Dermis blood vessel endothelial cell (primary cell): ENCODE data around the gene ATL2. TPM values are rescaled to one million over a fixed set of nuclear protein-coding genes. Genes with fewer than 3 reads are reported as not detected.
A peak's percentile ranks its signal among the peaks of the same experiment; 100 is the strongest.
"Not testable (repeated sequence)": the region's sequence is repeated elsewhere in the genome, so short reads cannot be mapped to it uniquely, and the experiment has no call there.

Source experiments
- DNase-seq: peaks from one replicate; pipeline ENCODE4 v3.0.0; 2010
- total RNA-seq: library from RNA; depleted of rRNA; stranded (reverse); fragments of >200 nt; gene quantifications from 2 replicates; pipeline ENCODE4 v1.2.3, GENCODE V29; 2014

The ATL2 gene
- total RNA-seq, 1 donor from 2014 or later, result 129 TPM

DNA sequence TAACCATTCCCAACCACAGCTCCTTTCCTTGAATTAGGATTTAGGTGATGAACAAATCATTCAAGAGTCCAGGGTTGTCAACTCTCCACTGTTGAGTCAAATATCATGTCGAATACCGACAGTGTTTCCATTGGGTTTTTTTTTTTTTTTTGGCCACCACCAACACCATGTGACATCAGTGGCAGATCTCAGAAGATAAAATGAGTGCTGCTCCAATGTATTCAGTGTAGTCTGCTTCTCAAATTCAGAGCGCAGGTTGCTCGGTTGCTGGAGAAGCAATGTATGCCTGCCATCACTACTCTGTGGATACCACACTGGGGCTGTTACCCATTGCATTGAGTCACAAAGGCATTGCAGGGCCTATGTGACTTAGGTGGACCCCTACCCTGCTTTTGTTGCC is 10.8 kb upstream of the ATL2 start:
- DNase-seq, result no peak

DNA sequence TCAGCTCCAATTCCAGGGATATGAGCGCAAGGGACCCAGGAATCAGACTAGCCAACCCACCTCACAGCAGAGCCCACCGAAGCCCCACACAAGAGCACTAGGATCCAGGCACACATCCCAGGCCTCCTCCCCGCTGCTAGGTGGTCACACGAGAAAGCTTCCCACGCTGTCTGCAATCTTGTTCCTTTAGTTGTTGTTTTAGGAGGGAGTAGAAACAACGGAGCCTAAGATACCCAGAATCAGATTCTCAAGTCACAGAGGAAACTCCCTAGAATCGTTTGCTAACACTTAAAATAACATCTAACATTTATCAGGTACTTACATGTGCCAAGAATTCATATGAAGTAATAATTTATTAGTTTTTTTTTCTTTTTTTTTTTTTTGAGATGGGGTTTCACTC is 9.7 kb upstream of the ATL2 start:
- DNase-seq, result no peak

DNA sequence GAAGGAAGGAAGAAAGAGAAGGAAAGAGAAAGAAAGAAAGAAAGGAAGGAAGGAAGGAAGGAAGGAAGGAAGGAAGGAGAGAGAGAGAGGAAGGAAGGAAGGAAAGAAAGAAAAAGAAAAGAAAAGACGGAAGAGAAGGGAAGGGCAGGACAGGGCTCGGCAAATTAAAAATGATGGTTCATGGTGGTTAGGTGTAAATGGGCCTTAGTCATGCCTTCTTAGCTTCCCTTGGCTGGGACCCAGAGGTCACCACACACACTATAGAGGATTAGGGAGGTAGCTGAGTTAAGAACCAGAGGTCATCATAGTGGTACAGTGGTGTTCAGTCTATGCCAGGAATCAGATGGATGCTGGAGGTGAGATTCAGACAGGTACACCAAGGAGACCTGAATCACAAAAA is 9.3 kb upstream of the ATL2 start:
- no peak for DNase-seq

DNA sequence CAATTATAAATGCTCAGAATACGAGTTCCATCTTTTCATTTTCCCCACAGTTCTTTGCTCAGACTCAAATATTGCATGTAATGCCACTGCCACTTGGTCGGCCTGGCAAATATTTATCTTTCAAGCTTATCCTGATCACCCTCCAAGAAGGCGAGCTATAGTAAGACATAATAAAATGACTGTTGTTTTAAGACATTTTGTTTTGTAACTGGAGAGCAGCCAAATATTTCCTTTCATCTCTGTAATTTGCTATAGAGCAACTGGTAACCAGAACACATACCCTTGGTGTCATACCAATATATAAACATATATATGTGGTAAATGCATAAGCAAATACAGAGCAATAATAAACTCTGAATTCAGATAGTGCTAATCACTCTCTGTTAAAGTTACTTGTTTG is 7.3 kb upstream of the ATL2 start:
- no peak for DNase-seq

DNA sequence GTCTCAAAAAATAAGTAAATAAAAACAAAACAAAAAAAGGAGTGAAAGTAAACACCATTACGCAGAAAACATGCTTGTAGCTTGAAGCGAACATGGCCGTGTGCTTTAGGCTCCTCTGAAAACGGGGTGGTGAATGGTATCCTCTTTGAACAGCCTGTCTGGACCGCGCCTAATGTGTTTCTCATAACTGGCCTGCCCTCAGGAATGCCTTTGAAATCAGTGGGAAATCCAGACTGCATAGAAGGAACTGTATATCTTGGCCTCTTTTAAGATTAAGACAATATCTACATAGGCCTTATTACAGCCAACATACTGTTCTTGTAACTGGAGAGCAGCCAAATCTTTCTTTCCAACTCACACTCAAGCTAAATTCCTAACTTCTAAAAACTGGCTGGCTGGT is 6.7 kb upstream of the ATL2 start:
- DNase-seq, result not testable (repeated sequence)

DNA sequence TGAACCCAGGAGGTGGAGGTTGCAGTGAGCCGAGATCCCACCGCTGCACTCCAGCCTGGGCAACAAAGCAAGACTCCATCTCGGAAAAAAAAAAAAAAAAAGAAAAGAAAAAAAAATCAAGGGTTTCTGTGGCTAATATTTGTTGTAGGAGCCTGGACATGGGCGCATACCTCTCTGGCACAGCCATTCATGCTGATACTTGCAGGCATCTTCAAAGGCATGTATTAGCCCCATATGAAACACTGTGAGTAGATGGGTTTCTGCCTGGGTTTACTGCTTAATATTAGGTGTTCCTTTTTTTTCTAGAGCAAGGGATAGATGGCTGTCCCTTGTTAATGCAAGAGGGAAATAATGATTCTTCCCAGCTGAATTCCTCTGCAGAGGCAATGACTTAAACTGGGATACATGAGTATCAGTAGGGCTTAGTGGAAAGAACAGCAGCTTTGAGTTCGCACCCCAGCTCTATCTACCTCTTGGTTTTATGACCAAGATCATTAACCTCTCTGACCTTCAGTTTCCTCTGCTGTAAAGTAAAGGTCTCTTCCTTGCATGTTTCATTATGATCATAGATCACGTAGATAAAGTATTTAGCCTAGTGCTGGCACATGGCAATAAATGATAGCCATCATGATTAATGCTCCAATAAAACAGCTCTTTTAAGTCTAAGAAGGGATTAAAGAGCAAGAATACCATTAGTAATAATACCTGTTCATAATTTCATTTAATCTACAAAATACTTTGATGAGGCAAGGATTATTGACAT is 4.5 kb upstream of the ATL2 start:
- DNase-seq, result no peak

DNA sequence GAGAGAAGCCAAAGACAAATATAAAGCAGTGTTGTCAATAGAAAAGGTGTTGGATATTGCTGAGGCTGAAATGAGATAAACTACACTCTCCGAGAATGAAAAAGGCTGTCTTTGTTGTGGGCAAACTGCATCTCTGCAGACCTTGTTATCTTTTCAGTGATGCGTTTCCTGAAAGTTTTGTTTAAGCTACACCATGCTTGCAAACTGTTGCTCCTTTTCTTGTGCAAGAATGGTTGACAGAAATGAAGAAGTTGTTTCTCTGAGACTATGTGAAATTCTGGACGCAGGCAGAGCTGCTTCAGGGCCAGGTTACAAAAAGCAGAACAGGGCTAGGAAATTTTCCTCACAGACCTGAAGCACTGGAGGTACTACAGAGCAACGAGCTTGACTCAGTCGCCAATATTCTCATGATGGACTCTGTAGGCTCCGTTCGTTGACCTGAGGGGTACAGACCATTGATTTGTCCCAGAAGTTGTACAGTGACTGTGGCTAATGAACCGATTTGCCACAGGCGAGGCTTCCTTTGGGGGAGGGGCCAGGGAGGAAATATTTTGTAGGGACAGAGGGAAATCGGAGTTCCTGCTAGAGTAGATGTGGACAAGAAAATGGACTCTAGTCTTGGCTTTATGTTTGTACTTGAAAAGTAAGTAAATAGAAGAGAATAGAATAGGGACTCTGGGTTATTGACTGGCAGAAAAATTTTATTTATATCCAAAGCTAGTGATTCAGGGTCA is 3.5 kb upstream of the ATL2 start:
- DNase-seq, result no peak

DNA sequence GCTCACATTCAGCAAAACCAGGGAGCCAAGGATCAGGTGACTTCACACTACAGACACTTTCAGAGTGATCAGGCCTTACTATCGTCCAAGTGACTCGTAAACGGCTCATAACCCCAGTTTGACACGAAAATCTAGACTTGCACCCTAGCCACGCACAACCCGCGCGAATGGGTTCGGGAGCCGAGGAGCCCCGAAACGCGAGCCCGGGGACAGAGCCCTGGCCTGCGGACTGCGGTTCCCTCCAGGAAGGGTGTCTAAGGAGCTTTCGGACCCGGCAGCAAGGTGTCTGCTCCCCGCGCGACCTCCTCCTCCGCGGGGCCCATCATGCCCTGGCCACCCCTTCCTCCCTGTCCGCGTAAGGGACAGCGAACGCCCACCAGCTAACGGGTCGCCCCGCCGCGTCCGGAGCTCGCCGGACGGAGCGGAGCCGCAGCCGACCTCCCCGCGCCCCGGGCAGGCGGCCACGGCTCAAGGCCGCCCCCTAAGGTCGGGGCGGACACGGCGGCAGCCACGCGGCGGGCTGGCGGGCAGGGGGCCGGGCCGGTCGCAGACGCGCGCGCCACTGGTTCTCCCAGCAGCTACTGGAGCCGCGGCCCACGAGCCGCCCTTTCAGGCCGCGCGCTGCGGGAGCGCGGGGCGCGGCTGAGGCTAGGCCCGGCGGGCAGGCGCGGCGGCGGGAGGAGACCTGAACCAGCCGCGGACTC is 575 bp downstream of the ATL2 start:
- DNase-seq, result peak; percentile 87

DNA sequence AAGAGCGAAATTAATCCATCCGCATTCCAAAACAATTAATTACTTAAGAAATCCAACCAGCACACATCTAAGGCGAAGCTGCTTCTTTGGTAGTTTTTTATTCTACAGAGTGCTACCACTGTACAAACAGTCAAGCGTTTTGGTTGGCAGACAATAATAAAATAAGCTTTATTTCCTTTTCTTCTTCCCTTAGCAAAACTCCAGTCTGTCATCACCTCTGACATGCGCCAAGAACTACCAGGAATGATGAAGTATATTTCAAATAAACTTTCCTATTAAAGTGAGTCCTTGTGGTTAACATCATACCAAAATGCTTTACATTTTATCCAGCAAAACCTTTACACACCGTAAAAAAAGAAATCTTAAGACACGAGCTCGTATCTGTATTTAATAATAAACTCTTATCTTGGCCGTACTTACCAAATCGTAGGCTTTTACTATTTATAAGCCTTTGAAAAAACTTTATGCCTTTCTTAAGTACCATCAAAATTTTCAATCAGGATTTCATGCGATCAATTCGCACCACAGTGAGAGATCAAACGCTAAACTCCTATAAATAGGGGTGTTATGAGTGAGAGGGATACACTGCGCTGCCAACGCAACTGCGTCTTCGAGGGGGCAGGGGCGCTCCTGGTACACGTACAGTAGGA is 1.3 kb downstream of the ATL2 start:
- DNase-seq, result peak; percentile 51

DNA sequence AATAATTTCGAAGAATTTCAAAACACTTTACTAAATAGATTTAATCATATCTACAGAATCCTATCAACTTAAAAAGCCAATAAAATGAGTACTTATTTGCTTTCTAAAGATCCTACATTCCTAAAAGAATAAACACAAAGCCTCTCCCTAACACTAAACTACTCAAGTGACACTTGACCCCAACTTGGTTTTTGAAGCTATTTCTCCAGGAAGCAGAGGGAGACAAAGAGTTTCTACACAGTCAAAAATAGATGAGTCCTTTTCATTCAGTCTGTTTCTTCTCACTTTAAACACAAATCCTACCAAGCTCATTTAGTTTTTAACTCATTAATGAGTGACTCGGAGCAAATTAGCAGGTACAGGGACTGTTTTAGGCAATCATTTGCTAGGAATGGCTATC is 2.1 kb downstream of the ATL2 start:
- peak; percentile 23 for DNase-seq

DNA sequence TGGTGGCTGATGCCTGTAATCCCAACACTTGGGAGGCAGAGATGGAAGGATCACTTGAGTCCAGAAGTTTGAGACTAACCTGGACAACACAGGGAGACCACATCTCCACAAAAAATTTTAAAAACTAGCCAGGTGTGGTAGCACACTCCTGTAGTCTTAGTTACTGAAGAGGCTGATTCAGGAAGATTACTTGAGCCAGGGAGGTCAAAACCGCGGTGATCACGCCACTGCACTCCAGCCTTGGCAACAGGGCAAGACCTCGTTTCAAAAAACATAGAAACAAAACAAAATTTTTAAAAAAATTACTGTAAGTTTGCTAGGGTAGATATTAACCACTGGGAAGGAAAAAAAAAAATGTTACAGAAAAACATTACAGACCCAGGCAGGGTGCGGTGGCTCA is 5.8 kb downstream of the ATL2 start:
- DNase-seq, result no peak

DNA sequence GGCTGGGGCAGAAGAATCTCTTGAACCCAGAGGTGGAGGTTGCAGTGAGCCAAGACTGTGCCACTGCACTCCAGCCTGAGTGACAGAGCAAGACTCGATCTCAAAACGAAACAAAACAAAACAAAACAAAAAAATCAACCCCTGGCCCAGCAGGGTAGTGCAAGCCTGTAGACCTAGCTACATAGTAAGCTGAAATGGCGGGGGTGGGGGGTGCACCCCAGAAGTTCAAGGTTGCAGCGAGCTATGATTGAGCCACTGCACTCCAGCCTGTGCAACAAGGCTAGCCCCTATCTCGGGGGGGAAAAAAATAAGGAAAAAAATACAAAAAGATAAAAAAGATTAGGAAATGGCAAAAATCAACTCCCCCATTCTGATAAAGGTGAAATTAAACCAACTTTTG is 6.4 kb downstream of the ATL2 start:
- DNase-seq, result no peak

DNA sequence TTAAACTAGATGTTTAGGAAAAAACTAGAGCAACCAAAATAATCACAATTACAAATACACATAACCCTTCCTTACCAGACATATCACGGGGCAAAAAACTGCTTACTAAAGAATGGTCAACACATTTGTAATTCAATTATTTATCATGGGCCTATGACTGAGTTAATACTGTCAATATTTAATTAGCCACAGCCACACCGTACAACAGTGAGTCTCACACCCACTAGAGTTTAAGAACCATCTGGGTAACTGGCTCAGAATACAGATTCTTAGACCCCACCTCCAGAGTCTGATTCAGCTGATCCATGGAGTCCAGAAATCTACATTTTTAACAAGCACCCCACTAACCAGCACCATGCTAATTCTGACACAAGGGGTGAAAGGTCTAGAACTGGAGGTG is 14.8 kb downstream of the ATL2 start:
- DNase-seq, result no peak

DNA sequence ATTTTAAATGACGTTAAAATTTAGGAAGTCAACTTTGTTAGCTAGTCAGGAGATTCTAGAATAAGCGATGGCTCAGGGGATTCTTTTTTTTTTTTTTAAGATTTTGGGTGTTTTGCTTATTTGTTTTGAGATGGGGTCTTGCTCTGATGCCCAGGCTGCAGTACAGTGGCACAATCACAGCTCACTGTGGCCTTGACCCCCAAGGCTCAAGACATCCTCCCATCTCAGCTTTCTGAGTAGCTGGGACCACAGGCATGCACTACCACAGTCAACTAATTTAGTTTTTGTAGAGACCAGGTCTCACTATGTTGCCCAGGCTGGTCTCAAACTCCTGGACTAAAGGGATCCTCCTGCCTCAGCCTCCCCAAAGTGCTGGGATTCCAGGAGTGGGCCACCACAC is 16.9 kb downstream of the ATL2 start:
- DNase-seq, result no peak

DNA sequence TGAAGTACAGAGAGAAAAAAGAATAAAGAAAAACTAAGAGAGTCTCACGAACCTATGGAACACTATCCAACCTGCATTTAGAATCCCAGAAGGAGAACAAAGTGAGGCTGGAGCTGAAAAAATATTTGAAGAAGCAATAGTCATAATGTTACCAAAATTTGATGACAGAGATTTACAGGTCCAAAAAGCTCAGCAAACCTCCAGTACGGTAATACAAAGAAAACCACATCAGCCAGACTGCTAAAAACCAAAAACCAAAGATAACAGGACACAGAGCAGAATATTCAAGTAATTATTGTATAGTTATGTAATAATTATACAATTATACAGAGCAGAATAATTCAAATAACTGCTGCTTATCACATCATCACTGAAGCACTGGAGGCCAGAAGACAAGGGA is 23.7 kb downstream of the ATL2 start:
- no peak for DNase-seq

DNA sequence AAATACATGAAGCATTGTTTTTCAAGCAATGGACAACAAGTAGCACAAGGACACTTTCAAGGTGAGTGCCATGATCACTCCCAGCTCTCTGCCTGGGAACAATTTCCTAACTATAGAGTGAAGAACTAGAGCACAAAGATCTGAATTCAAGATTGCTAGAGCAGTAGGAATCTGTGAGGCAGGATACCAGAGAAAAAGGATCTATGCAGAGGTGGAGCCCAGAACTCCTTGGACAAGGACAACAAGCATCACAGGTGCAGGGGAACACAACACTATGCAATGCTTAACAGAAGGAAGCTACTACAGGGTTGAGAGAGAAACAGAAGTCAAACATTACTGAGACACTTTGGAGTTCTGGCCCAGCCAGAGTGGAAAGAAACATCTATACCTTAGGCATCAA is 24.7 kb downstream of the ATL2 start:
- DNase-seq, result no peak

DNA sequence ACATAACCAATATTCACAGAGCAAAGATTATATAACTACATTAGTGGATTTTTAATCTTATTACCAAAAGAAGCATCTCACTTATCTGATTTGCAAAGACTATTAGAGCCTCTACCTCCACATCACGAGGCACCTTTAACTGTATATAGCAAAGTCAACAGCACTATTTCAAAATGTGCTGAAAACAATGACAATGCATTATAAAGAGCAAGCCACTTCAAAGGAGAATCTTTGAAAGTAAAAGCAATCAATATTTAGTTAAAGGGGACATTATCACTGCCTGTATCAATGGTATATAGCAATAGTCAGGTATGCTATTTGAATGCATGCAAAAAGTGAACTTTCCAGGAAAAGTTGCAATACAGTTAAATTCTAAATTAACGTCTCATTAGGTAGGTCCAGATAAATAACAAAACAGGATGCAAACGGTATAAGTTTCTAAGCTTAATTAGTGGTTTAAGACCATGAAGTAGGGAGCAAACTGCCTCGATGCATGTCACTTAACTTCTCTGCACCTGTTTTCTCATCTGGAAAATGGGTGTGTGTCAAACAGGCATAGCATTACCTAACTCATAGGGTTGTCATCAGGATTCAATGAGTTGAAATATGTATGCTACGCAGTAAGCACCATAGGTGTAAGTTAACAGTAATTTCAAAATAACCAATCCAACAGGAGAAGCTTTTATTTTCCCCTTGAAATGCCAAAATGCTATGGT is 31.6 kb downstream of the ATL2 start:
- no peak for DNase-seq

DNA sequence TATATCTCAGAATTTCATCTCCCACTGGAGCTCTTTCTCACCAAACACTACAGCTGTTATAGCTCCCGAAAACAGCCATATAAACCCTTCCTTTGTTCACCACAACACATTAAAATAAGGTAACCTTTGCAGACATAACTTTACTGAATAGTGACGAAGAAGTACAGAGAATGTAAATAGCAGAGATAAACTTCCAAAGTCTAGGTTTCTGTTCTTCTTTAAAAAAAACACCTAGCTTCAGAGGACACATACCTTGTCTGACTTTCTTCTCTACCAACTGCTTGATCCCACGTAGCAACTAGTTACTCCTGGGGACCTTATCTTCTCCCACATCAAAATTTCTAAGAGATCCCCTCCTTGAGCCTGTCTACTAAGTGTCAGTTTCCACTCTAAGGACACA is 32.3 kb downstream of the ATL2 start:
- DNase-seq, result no peak

DNA sequence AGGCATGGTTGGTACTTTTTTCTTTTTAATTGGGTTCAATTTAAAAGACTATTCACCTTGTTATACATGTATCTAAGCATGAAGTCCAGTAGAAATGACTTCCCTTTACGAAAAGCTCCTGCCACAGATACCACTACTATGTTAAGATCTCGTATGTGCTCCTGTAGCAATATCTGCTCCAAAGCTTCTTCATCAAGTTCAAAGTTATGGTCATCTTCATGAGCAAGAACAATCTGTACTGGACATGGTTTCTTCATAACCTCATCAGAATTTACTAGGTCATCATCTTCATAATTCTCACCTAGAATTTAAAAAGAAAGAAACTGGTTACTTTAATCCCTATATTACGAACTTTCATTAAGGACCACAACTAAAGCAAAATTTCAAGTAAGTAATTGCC is 33.9 kb downstream of the ATL2 start:
- DNase-seq, result no peak

DNA sequence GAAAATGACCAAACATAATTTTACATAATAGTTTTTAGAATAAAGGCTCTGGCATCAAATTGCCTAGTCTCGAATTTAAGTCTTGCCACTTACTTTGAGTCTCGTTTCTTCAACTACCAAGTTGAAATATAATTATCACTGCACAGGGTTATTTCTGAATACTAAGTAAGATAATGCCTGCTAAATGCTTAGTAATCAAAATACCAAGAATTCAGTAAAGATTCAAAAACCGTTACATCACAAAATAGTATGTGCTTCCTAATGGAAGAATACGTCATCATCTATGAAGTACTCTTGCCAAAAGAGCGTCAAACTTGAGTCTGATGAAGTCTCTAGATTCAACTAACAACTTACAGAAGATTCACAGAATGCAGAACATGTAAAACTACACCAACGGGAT is 40.5 kb downstream of the ATL2 start:
- no peak for DNase-seq

DNA sequence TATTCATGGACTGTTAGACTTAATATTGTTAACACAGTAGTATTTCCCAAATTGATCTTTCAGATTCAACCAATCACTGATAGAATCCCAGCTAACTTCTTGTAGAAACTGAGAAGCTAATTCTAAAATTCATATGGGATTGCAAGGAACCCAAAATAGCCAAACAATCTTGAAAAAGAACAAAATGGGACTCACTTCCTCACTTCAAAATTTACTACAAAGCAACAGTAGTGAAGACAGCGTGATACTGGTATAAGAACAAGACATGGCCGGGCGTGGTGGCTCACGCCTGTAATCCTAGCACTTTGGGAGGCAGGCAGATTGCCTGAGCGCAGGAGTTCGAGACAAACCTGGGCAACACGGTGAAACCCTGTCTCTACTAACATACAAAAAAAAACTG is 46.3 kb downstream of the ATL2 start:
- DNase-seq, result no peak

DNA sequence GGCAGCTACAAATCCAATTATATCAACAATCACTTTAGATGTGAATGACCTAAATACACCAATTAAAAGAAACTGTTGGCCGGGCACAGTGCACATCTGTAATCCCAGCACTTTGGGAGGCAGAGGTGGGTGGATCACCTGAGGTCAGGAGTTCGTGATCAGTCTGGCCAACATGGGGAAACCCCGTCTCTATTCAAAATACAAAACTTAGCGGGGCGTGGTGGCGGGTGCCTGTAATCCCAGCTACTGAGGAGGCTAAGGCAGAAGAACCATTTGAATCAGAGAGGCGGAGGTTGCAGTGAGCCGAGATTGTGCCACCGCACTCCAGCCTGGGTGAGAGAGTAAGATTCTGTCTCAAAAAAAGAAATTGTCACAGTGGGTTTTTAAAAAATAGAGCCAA is 49.5 kb downstream of the ATL2 start:
- no peak for DNase-seq

DNA sequence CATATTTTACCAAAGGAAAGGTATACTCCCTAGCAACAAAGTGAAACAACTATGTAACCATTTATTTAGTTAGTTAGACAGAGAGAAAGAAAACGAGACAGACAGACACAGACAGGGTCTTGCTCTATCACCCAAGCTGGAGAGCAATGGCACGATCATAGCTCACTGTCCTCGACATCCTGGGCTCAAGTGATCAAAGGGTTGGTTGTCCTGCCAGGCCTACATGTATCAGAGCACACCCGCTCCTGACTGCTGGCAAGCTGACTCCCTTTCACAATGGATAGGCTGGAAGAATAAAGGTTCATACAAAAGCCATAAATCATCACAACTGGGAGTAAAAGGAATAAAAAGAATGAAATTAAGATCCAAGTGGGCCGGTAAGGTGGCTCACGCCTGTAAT is 53.5 kb downstream of the ATL2 start:
- no peak for DNase-seq
